Neural cell (in vitro differentiated cells): Measurements from ENCODE around the gene CR1.
"Not testable (repeated sequence)": the region's sequence is repeated elsewhere in the genome, so short reads cannot be mapped to it uniquely, and the experiment has no call there.

Experiments
- POLR2AphosphoS5 ChIP-seq: IDR thresholded peaks from 2 replicates; pipeline ENCODE4 v1.6.1; 2012
- REST ChIP-seq: IDR thresholded peaks from 2 replicates; pipeline ENCODE4 v1.6.1; 2012; ENCODE audit warnings: borderline replicate concordance

- not testable (repeated sequence) for TF ChIP-seq REST, POLR2AphosphoS5
Observed at GRCh38 chr1:207554823-207555222, 58.9 kb downstream of the CR1 start.
